Vagina (tissue), 2 donors: Measurements from ENCODE around the gene USF3.

ENCODE experiments used
- CTCF ChIP-seq, 3 experiments: fragments of 450-650 bp in 2 of 3; fragments of 200-600 bp in 1 of 3; sonication (generic) in 1 of 3; IDR thresholded peaks; one replicate each; pipeline ENCODE4 v1.5.1; 2017 to 2019; ENCODE audit warnings: antibody characterized with exemption in 3 of 3, mild to moderate bottlenecking in 2 of 3, moderate library complexity in 2 of 3
- POLR2A ChIP-seq, 2 donors: fragments of 450-650 bp; IDR thresholded peaks; one replicate each; pipeline ENCODE4 v1.6.1; 2017; ENCODE audit warnings: antibody characterized with exemption in 2 of 2, mild to moderate bottlenecking in 2 of 2, moderate library complexity in 2 of 2
- POLR2AphosphoS5 ChIP-seq, 2 donors: sonication (generic); formaldehyde crosslinking; IDR thresholded peaks; one replicate each; pipeline ENCODE4 v1.9.0; 2017; ENCODE audit warnings: antibody characterized with exemption in 2 of 2, mild to moderate bottlenecking in 2 of 2, low read depth in 1 of 2; ENCODE audit not compliant: insufficient read depth in 1 of 2

- TF ChIP-seq CTCF (IDR thresholded peaks at IDR 0.05) (no peak), POLR2AphosphoS5 (IDR thresholded peaks at IDR 0.05; ENCODE audit: insufficient read depth in 1 of 2, low read depth in 1 of 2) (no peak), POLR2A (IDR thresholded peaks at IDR 0.05) (no peak)
Observed at GRCh38 chr3:113668015-113668414, 28.4 kb downstream of the USF3 start.
